ENCODE results near the gene UBE2R2.

The UBE2R2 gene

DNA sequence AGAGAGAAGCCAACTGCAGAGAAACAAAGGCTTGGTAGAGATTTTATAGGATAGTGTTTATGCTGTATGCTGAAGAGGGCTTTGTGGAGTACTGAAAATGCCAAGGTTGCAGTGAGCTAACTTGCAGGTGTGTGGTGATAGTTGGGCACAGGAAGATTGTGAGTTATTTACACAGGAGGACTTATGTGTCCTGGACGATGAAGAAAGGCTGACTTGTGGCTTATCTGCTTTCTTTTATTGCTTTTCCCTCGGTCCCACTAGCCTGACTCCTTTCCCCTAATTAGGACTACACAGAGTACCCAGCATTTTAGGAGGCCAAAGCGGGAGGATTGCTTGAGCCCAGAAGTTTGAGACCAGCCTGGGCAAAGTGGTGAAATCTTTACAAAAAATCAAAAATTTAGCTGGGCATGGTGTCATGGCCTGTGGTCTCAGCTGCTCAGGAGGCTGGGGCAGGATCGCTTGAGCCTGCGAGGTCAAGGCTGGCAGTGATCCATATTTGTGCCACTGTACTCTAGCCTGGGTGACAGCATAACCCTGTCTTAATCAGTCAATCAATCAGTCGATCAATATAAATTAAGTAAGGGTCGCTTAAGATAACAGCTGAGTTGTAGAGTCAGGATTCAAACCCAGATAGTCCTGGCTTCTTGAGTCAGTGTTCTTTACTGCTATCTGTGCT is 61.9 kb downstream of the UBE2R2 start:
- ChIA-PET CTCF (interaction anchor here (1.0 to 1.1 kb wide), 2 partner anchors 21 to 66 kb away, joined by 3 to 4 read pairs; no protein-coding TSS in a partner anchor), POLR2A (no interaction called here)
- no peak overlapping the region for H3K27ac ChIP-seq (ENCODE audit: extremely low read depth, low read depth, low read length)
- H3K9me3 ChIP-seq (ENCODE audit: control insufficient read depth, insufficient read depth, low read depth, low read length) = no peaks in the 10 kb centered on the region
- H3K36me3 ChIP-seq (ENCODE audit: control insufficient read depth in 2 of 2, insufficient read depth in 1 of 2, low read length in 2 of 2) = no peaks in the 10 kb centered on the region
- peaks cover 8% of the 10 kb centered on the region for H3K4me1 ChIP-seq (ENCODE audit: control insufficient read depth, insufficient read depth, low read length)
- no peak overlapping the region for H3K4me3 ChIP-seq (ENCODE audit: low read depth, low read length)
- no peak for TF ChIP-seq ZNF394 (tag by site-specific recombination; IDR thresholded peaks at IDR 0.05; ENCODE audit: borderline replicate concordance)
- peak; percentile 55; the same call in 1 of the 2 replicates for TF ChIP-seq IKZF3 (tag by site-specific recombination; IDR thresholded peaks at IDR 0.05)

DNA sequence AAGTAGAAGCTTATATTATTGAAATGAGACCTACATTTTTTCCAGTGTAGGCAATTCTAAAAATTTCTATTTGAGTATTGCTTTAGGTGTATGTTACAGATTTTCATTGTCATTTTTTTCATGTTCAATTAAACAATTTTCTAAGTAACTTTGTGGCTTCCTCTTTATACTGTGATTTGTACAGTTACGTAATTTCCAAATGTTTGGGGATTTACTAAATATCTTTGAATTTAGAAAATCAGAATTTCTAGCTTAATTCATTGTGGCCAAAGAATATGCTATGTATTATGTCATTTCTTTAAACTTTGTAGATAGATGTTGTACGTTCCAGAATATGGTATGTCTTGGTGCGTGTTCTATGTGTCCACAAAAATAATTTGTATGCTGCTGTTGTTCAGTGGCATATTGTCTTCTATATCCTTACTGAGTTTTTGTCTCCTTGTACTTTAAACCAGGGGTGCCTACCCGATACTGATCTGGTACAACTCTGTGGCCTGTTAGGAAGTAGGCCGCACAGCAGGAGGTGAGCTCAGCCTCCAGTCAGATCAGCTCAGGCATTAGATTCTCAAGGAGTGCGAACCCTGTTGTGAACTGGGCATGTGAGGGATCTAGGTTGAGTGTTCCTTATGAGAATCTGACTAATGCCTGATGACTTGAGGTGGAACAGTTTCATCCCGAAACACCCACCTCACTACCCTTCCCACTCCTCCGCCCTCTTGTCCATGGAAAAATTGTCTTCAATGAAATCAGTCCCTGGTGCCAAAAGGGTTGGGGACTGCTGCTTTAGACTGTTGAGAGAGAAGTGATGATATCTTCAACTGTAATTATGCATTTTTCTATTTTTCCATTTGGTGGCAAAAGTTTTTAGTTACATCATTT is 63.5 kb downstream of the UBE2R2 start:
- Histone ChIP-seq H3K4me3 (ENCODE audit: low read depth, low read length) (no peak overlapping the region), H3K36me3 (ENCODE audit: control insufficient read depth in 2 of 2, insufficient read depth in 1 of 2, low read length in 2 of 2) (no peaks in the 10 kb centered on the region), H3K27ac (ENCODE audit: extremely low read depth, low read depth, low read length) (no peak overlapping the region), H3K4me1 (ENCODE audit: control insufficient read depth, insufficient read depth, low read length) (peaks cover 17% of the 10 kb centered on the region), H3K9me3 (ENCODE audit: control insufficient read depth, insufficient read depth, low read depth, low read length) (no peaks in the 10 kb centered on the region)
- ChIA-PET POLR2A (interaction anchor here (0.5 kb wide), 1 partner anchor 254 kb away, joined by 7 read pairs; no protein-coding TSS in a partner anchor), CTCF (interaction anchor here (0.5 to 1.7 kb wide), 4 partner anchors 9 to 690 kb away, joined by 3 to 4 read pairs (median 3); no protein-coding TSS in a partner anchor)
- no peak for TF ChIP-seq BCL11B (tag by site-specific recombination; IDR thresholded peaks at IDR 0.05; ENCODE audit: low read depth)
- no peak for TF ChIP-seq ZNF623 (tag by site-specific recombination; IDR thresholded peaks at IDR 0.05)
- no peak for TF ChIP-seq ZNF426 (tag by site-specific recombination; IDR thresholded peaks at IDR 0.05)
- no peak for TF ChIP-seq GLIS2 (tag by site-specific recombination; IDR thresholded peaks at IDR 0.05)
- no peak for TF ChIP-seq ZNF302 (tag by site-specific recombination; IDR thresholded peaks at IDR 0.05; ENCODE audit: low read depth)
- TF ChIP-seq, protein P1, sequence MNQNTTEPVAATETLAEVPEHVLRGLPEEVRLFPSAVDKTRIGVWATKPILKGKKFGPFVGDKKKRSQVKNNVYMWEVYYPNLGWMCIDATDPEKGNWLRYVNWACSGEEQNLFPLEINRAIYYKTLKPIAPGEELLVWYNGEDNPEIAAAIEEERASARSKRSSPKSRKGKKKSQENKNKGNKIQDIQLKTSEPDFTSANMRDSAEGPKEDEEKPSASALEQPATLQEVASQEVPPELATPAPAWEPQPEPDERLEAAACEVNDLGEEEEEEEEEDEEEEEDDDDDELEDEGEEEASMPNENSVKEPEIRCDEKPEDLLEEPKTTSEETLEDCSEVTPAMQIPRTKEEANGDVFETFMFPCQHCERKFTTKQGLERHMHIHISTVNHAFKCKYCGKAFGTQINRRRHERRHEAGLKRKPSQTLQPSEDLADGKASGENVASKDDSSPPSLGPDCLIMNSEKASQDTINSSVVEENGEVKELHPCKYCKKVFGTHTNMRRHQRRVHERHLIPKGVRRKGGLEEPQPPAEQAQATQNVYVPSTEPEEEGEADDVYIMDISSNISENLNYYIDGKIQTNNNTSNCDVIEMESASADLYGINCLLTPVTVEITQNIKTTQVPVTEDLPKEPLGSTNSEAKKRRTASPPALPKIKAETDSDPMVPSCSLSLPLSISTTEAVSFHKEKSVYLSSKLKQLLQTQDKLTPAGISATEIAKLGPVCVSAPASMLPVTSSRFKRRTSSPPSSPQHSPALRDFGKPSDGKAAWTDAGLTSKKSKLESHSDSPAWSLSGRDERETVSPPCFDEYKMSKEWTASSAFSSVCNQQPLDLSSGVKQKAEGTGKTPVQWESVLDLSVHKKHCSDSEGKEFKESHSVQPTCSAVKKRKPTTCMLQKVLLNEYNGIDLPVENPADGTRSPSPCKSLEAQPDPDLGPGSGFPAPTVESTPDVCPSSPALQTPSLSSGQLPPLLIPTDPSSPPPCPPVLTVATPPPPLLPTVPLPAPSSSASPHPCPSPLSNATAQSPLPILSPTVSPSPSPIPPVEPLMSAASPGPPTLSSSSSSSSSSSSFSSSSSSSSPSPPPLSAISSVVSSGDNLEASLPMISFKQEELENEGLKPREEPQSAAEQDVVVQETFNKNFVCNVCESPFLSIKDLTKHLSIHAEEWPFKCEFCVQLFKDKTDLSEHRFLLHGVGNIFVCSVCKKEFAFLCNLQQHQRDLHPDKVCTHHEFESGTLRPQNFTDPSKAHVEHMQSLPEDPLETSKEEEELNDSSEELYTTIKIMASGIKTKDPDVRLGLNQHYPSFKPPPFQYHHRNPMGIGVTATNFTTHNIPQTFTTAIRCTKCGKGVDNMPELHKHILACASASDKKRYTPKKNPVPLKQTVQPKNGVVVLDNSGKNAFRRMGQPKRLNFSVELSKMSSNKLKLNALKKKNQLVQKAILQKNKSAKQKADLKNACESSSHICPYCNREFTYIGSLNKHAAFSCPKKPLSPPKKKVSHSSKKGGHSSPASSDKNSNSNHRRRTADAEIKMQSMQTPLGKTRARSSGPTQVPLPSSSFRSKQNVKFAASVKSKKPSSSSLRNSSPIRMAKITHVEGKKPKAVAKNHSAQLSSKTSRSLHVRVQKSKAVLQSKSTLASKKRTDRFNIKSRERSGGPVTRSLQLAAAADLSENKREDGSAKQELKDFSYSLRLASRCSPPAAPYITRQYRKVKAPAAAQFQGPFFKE (tag by site-specific recombination; IDR thresholded peaks at IDR 0.05; ENCODE audit: borderline replicate concordance) = no peak
- TF ChIP-seq ZNF366 (tag by site-specific recombination; conservative IDR thresholded peaks at IDR 0.05) = peak; percentile 17; the same call in 1 of the 2 replicates
- no peak for TF ChIP-seq ZNF169 (tag by site-specific recombination; IDR thresholded peaks at IDR 0.05)
- no peak for TF ChIP-seq ZSCAN30 (tag by site-specific recombination; IDR thresholded peaks at IDR 0.05)
- TF ChIP-seq ZNF596 (tag by site-specific recombination; IDR thresholded peaks at IDR 0.05) = no peak
- TF ChIP-seq, protein P2, sequence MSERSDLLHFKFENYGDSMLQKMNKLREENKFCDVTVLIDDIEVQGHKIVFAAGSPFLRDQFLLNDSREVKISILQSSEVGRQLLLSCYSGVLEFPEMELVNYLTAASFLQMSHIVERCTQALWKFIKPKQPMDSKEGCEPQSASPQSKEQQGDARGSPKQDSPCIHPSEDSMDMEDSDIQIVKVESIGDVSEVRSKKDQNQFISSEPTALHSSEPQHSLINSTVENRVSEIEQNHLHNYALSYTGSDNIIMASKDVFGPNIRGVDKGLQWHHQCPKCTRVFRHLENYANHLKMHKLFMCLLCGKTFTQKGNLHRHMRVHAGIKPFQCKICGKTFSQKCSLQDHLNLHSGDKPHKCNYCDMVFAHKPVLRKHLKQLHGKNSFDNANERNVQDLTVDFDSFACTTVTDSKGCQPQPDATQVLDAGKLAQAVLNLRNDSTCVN (tag by site-specific recombination; optimal IDR thresholded peaks at IDR 0.05) = no peak
- TF ChIP-seq, protein P3, sequence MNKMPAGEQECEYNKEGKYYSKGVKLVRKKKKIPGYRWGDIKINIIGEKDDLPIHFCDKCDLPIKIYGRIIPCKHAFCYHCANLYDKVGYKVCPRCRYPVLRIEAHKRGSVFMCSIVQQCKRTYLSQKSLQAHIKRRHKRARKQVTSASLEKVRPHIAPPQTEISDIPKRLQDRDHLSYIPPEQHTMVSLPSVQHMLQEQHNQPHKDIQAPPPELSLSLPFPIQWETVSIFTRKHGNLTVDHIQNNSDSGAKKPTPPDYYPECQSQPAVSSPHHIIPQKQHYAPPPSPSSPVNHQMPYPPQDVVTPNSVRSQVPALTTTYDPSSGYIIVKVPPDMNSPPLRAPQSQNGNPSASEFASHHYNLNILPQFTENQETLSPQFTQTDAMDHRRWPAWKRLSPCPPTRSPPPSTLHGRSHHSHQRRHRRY (tag by site-specific recombination; IDR thresholded peaks at IDR 0.05) = no peak
- TF ChIP-seq EGR2 (tag by site-specific recombination; IDR thresholded peaks at IDR 0.05; ENCODE audit: low read depth) = peak; percentile 78
- peak; percentile 96 for TF ChIP-seq ZBTB17 (tag by site-specific recombination; IDR thresholded peaks at IDR 0.05)
- TF ChIP-seq SP2 (tag by site-specific recombination; IDR thresholded peaks at IDR 0.05) = no peak
- TF ChIP-seq, protein P4, sequence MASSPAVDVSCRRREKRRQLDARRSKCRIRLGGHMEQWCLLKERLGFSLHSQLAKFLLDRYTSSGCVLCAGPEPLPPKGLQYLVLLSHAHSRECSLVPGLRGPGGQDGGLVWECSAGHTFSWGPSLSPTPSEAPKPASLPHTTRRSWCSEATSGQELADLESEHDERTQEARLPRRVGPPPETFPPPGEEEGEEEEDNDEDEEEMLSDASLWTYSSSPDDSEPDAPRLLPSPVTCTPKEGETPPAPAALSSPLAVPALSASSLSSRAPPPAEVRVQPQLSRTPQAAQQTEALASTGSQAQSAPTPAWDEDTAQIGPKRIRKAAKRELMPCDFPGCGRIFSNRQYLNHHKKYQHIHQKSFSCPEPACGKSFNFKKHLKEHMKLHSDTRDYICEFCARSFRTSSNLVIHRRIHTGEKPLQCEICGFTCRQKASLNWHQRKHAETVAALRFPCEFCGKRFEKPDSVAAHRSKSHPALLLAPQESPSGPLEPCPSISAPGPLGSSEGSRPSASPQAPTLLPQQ (tag by site-specific recombination; IDR thresholded peaks at IDR 0.05) = no peak
- TF ChIP-seq ZNF600 (tag by site-specific recombination; IDR thresholded peaks at IDR 0.05) = peak; percentile 91
- TF ChIP-seq ZIC2 (tag by site-specific recombination; IDR thresholded peaks at IDR 0.05) = peak; percentile 61
- TF ChIP-seq ZNF324 (tag by site-specific recombination; IDR thresholded peaks at IDR 0.05) = no peak
- no peak for TF ChIP-seq ZNF548 (tag by site-specific recombination; IDR thresholded peaks at IDR 0.05)
